BE2C (cell line): ENCODE data around the gene TRPM2.

Experiments used
- DNase-seq: peaks from one replicate; pipeline ENCODE4 v3.0.0-alpha.2; 2020
- H3K27me3 ChIP-seq: fragments of 250-450 bp; sonication (Bioruptor Pico); 2 replicates; pipeline ENCODE4 v1.5.1; 2020; ENCODE audit warnings: mild to moderate bottlenecking
- H3K36me3 ChIP-seq: fragments of 250-450 bp; sonication (Bioruptor Pico); 2 replicates; pipeline ENCODE4 v1.5.1; 2020; ENCODE audit warnings: mild to moderate bottlenecking
- H3K4me1 ChIP-seq: fragments of 250-450 bp; sonication (Bioruptor Pico); 2 replicates; pipeline ENCODE4 v1.5.1; 2020
- H3K4me3 ChIP-seq: 2 replicates; pipeline ENCODE4 v1.5.1; 2011; ENCODE audit warnings: low read depth, low read length
- H3K9me3 ChIP-seq: fragments of 250-450 bp; sonication (Bioruptor Pico); 2 replicates; pipeline ENCODE4 v1.5.1; 2020
- CTCF ChIP-seq: IDR thresholded peaks from 2 replicates; pipeline ENCODE4 v1.5.1; 2012; ENCODE audit warnings: mild to moderate bottlenecking, low read depth, low read length

Gene TRPM2

DNA sequence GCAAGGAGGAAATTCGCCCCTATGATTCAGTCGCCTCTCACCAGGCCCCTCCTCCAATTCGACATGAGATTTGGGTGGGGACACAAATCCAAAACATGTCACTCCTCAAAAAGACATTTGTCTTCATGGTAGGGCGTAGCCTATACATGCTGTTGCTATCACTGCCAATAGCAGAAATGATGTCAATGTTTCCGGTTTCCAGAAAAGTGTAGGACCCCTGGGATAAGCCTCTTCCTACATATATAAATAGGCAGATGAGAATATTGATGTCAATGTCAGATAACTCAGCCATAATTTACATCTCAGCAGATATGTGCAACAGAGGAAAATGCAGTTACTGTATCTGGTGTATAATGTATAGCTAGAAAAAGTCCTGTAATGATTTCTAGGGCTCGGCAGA is 118.6 kb downstream of the TRPM2 start:
- Histone ChIP-seq H3K4me1 (no peaks in the 10 kb centered on the region), H3K27me3 (no peaks in the 10 kb centered on the region; the same call in none of the 2 replicates)
- no peak for TF ChIP-seq CTCF

DNA sequence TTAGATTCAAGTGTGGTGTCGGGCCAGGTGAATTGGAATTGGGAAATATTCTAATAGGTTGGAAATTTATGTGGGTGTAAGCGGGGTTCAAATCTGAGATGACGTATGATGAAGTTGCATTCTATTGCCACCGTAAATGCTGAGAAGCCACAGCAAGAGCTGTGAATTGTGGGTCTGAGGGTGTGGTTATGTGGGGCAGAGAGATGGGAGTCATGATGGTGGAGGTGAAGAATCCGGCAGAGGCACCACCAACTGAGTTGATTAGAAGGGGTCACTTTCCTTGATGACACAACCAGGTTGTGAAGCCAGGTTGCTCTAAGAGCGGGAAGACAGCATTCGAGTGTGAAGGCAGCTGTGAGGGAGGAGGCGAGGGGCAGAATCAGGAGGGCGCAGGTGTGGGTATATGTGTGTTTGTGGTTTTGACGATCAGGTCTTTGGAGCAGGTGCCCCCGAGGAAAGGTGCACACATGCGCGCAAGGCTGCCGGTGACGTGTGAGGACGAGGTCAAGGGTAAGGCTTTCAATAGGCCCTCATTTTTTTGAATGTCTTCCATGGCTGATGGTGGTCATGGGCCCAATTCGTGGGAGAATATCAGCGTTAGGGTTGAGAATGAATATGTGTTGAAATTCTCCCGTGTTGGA is 120.6 kb downstream of the TRPM2 start:
- Histone ChIP-seq H3K9me3 (no peaks in the 10 kb centered on the region), H3K36me3 (no peaks in the 10 kb centered on the region), H3K27me3 (peaks cover 6% of the 10 kb centered on the region), H3K4me1 (no peaks in the 10 kb centered on the region), H3K4me3 (no peak overlapping the region)
- no peak for TF ChIP-seq CTCF
- no peak for DNase-seq

More for the DNA sequence above, 118.6 kb downstream of the TRPM2 start:
- H3K9me3 ChIP-seq = no peaks in the 10 kb centered on the region
- no peak for DNase-seq
- H3K4me3 ChIP-seq = no peak overlapping the region
- H3K36me3 ChIP-seq = no peaks in the 10 kb centered on the region

GRCh38 chr21:44475266-44475845 is 121.9 kb downstream of the TRPM2 start:
- H3K4me1 ChIP-seq = no peaks in the 10 kb centered on the region
- H3K36me3 ChIP-seq = no peaks in the 10 kb centered on the region
- no peak overlapping the region for H3K4me3 ChIP-seq
- peaks cover 6% of the 10 kb centered on the region for H3K27me3 ChIP-seq
- DNase-seq = no peak
- H3K9me3 ChIP-seq = no peaks in the 10 kb centered on the region
- no peak for TF ChIP-seq CTCF

GRCh38 chr21:44477131-44477530 is 123.7 kb downstream of the TRPM2 start:
- TF ChIP-seq CTCF = no peak
- Histone ChIP-seq H3K36me3 (no peaks in the 10 kb centered on the region), H3K4me3 (no peak overlapping the region), H3K4me1 (no peaks in the 10 kb centered on the region), H3K9me3 (no peaks in the 10 kb centered on the region), H3K27me3 (peaks cover 6% of the 10 kb centered on the region)
- DNase-seq = no peak

DNA sequence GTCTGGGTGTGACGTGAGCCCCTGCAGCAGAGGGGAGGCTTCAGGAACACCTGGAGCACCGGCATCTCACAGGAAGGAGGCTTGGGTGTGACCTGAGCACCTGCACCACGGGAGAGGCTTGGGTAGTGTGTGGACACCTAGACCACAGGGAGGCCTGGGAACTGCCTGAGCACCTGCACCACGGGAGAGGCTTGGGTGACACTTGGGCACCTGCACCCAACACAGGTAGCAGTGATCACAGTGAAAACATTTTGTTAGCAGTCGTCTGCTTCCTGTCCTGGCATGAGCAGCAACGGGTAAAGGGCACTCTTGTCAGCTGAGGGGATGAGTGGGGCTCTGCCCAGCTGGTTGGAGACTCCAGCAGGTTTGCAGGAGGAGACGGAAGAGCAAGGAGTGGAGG is 124.3 kb downstream of the TRPM2 start:
- H3K4me1 ChIP-seq = no peaks in the 10 kb centered on the region
- TF ChIP-seq CTCF = no peak
- no peaks in the 10 kb centered on the region for H3K36me3 ChIP-seq
- H3K4me3 ChIP-seq = no peak overlapping the region
- no peak for DNase-seq
- H3K9me3 ChIP-seq = no peaks in the 10 kb centered on the region
- H3K27me3 ChIP-seq = peaks cover 9% of the 10 kb centered on the region

GRCh38 chr21:44478124-44478800 is 124.8 kb downstream of the TRPM2 start:
- TF ChIP-seq CTCF = no peak
- no peaks in the 10 kb centered on the region for H3K9me3 ChIP-seq
- no peak overlapping the region for H3K4me3 ChIP-seq
- DNase-seq = no peak
- H3K36me3 ChIP-seq = no peaks in the 10 kb centered on the region
- H3K27me3 ChIP-seq = peaks cover 15% of the 10 kb centered on the region
- H3K4me1 ChIP-seq = no peaks in the 10 kb centered on the region
